Measurements from ENCODE around the gene PANX1.

The PANX1 gene

GRCh38 chr11:94145916-94146315, 17.3 kb downstream of the PANX1 start:
- Histone ChIP-seq H3K79me2 (ENCODE audit: insufficient read depth, low read length) (no peaks in the 10 kb centered on the region), H3K4me3 (ENCODE audit: low read depth, low read length, poor library complexity, severe bottlenecking) (no peak overlapping the region), H2AFZ (ENCODE audit: low read length) (no peak overlapping the region), H3F3A (ENCODE audit: insufficient read depth, low read length) (no peaks in the 10 kb centered on the region), H4K20me1 (ENCODE audit: insufficient read depth, low read length) (no peaks in the 10 kb centered on the region; the same call in 1 of the 2 replicates), H3K27me3 (ENCODE audit: insufficient read depth, low read length) (no peaks in the 10 kb centered on the region), H3K27ac (ENCODE audit: low read depth, low read length, poor library complexity, severe bottlenecking) (no peak overlapping the region), H3K4me2 (ENCODE audit: low read length) (no peak overlapping the region), H3K9me3 (ENCODE audit: low read length) (no peaks in the 10 kb centered on the region), H3K36me3 (ENCODE audit: insufficient read depth, low read length) (no peaks in the 10 kb centered on the region), H3K4me1 (ENCODE audit: insufficient read depth, low read length, severe bottlenecking) (no peaks in the 10 kb centered on the region), H3K9me2 (ENCODE audit: low read depth, low read length) (no peaks in the 10 kb centered on the region), H3K9ac (ENCODE audit: low read length) (no peak overlapping the region)
- TF ChIP-seq CTCF (IDR thresholded peaks at IDR 0.05; ENCODE audit: low read length) (no peak), EZH2 (IDR thresholded peaks at IDR 0.05; ENCODE audit: borderline replicate concordance, low read length) (no peak)

- H3F3A ChIP-seq (ENCODE audit: insufficient read depth, low read length): no peaks in the 10 kb centered on the region
- no peak overlapping the region for H3K9ac ChIP-seq (ENCODE audit: low read length)
- H3K4me2 ChIP-seq (ENCODE audit: low read length): no peak overlapping the region
- no peaks in the 10 kb centered on the region for H3K36me3 ChIP-seq (ENCODE audit: insufficient read depth, low read length)
- H4K20me1 ChIP-seq (ENCODE audit: insufficient read depth, low read length): no peaks in the 10 kb centered on the region; the same call in 1 of the 2 replicates
- H3K4me1 ChIP-seq (ENCODE audit: insufficient read depth, low read length, severe bottlenecking): no peaks in the 10 kb centered on the region
- TF ChIP-seq EZH2 (IDR thresholded peaks at IDR 0.05; ENCODE audit: borderline replicate concordance, low read length): no peak
- no peak for TF ChIP-seq CTCF (IDR thresholded peaks at IDR 0.05; ENCODE audit: low read length)
- H2AFZ ChIP-seq (ENCODE audit: low read length): no peak overlapping the region
- no peak overlapping the region for H3K27ac ChIP-seq (ENCODE audit: low read depth, low read length, poor library complexity, severe bottlenecking)
- H3K79me2 ChIP-seq (ENCODE audit: insufficient read depth, low read length): no peaks in the 10 kb centered on the region
- H3K27me3 ChIP-seq (ENCODE audit: insufficient read depth, low read length): no peaks in the 10 kb centered on the region
- no peaks in the 10 kb centered on the region for H3K9me3 ChIP-seq (ENCODE audit: low read length)
- H3K4me3 ChIP-seq (ENCODE audit: low read depth, low read length, poor library complexity, severe bottlenecking): no peak overlapping the region
- H3K9me2 ChIP-seq (ENCODE audit: low read depth, low read length): no peaks in the 10 kb centered on the region
Observed at GRCh38 chr11:94147433-94147845, 18.8 kb downstream of the PANX1 start.

- Histone ChIP-seq H2AFZ (ENCODE audit: low read length) (no peak overlapping the region), H3K9ac (ENCODE audit: low read length) (no peak overlapping the region), H3K27me3 (ENCODE audit: insufficient read depth, low read length) (no peaks in the 10 kb centered on the region), H3K79me2 (ENCODE audit: insufficient read depth, low read length) (no peaks in the 10 kb centered on the region), H3K4me3 (ENCODE audit: low read depth, low read length, poor library complexity, severe bottlenecking) (no peak overlapping the region), H3F3A (ENCODE audit: insufficient read depth, low read length) (no peaks in the 10 kb centered on the region), H3K4me2 (ENCODE audit: low read length) (no peak overlapping the region), H3K9me2 (ENCODE audit: low read depth, low read length) (no peaks in the 10 kb centered on the region), H3K9me3 (ENCODE audit: low read length) (no peaks in the 10 kb centered on the region), H3K27ac (ENCODE audit: low read depth, low read length, poor library complexity, severe bottlenecking) (no peak overlapping the region), H3K4me1 (ENCODE audit: insufficient read depth, low read length, severe bottlenecking) (no peaks in the 10 kb centered on the region), H4K20me1 (ENCODE audit: insufficient read depth, low read length) (no peaks in the 10 kb centered on the region; the same call in 1 of the 2 replicates), H3K36me3 (ENCODE audit: insufficient read depth, low read length) (no peaks in the 10 kb centered on the region)
- TF ChIP-seq EZH2 (IDR thresholded peaks at IDR 0.05; ENCODE audit: borderline replicate concordance, low read length): no peak
Observed at GRCh38 chr11:94148189-94148588, 19.5 kb downstream of the PANX1 start.

- no peak for TF ChIP-seq CTCF (IDR thresholded peaks at IDR 0.05; ENCODE audit: low read length)
- H3K9me2 ChIP-seq (ENCODE audit: low read depth, low read length): no peaks in the 10 kb centered on the region
- no peaks in the 10 kb centered on the region for H3K36me3 ChIP-seq (ENCODE audit: insufficient read depth, low read length)
- H3K9ac ChIP-seq (ENCODE audit: low read length): no peak overlapping the region
- H3K27ac ChIP-seq (ENCODE audit: low read depth, low read length, poor library complexity, severe bottlenecking): no peak overlapping the region
- no peak overlapping the region for H2AFZ ChIP-seq (ENCODE audit: low read length)
- no peak overlapping the region for H3K4me3 ChIP-seq (ENCODE audit: low read depth, low read length, poor library complexity, severe bottlenecking)
- no peaks in the 10 kb centered on the region for H3K4me1 ChIP-seq (ENCODE audit: insufficient read depth, low read length, severe bottlenecking)
- H3F3A ChIP-seq (ENCODE audit: insufficient read depth, low read length): no peaks in the 10 kb centered on the region
- H3K9me3 ChIP-seq (ENCODE audit: low read length): no peaks in the 10 kb centered on the region
- H4K20me1 ChIP-seq (ENCODE audit: insufficient read depth, low read length): no peaks in the 10 kb centered on the region
- H3K79me2 ChIP-seq (ENCODE audit: insufficient read depth, low read length): no peaks in the 10 kb centered on the region
- H3K4me2 ChIP-seq (ENCODE audit: low read length): no peak overlapping the region
- H3K27me3 ChIP-seq (ENCODE audit: insufficient read depth, low read length): no peaks in the 10 kb centered on the region
Observed at GRCh38 chr11:94149431-94150017, 20.9 kb downstream of the PANX1 start.

All from OCI-LY1 (cell line).